ENCODE results near the gene SLC24A3. TPM values are rescaled to one million over a fixed set of nuclear protein-coding genes. Genes with fewer than 3 reads are reported as not detected.

Gene SLC24A3
- total and polyA plus RNA-seq, 11 donors, result 0.26 to 3.9 (median 0.77) TPM

GRCh38 chr20:19285436-19285835 is 73.0 kb downstream of the SLC24A3 start:
- Histone ChIP-seq H3K9me3 (no peaks in the 10 kb centered on the region), H3K36me3 (no peaks in the 10 kb centered on the region), H3K4me3 (no peak overlapping the region), H3K27me3 (no peaks in the 10 kb centered on the region), H3K27ac (peak overlapping the region in 2 of 12 donors; percentile 19 to 64), H3K4me1 (peaks cover 0 to 20% (median 0%) of the 10 kb centered on the region in 12 donors)
- WGBS, 4 donors, result 37 to 52% (median 44%) methylated on average over 2 of the region's 2 CpGs
- DNase-seq, result no peak
- TF ChIP-seq POLR2A (IDR thresholded peaks at IDR 0.05) (no peak), CTCF (IDR thresholded peaks at IDR 0.05) (no peak)
- no peak for ATAC-seq
- intact Hi-C loops (cut with DNase I), result no loop called here

- peaks cover 0 to 20% (median 0%) of the 10 kb centered on the region in 12 donors for H3K4me1 ChIP-seq
- 73 to 80% (median 75%) methylated on average over 2 of the region's 2 CpGs for WGBS, 4 donors
Observed at GRCh38 chr20:19288061-19288460, 75.6 kb downstream of the SLC24A3 start.

GRCh38 chr20:19288636-19289035 is 76.2 kb downstream of the SLC24A3 start:
- ATAC-seq, result no peak
- intact Hi-C loops (cut with DNase I), result no loop called here
- Histone ChIP-seq H3K36me3 (no peaks in the 10 kb centered on the region), H3K27me3 (no peaks in the 10 kb centered on the region), H3K4me1 (peaks cover 0 to 20% (median 0%) of the 10 kb centered on the region in 12 donors), H3K27ac (no peak overlapping the region), H3K9me3 (no peaks in the 10 kb centered on the region), H3K4me3 (no peak overlapping the region)
- no peak for DNase-seq
- TF ChIP-seq POLR2A (IDR thresholded peaks at IDR 0.05) (no peak), CTCF (IDR thresholded peaks at IDR 0.05) (no peak)
- WGBS, 4 donors, result 70 to 78% (median 74%) methylated on average over 3 of the region's 3 CpGs

More at GRCh38 chr20:19288061-19288460, 75.6 kb downstream of the SLC24A3 start:
- TF ChIP-seq CTCF (IDR thresholded peaks at IDR 0.05) (no peak), POLR2A (IDR thresholded peaks at IDR 0.05) (no peak)
- intact Hi-C loops (cut with DNase I), result no loop called here
- DNase-seq (no peak), ATAC-seq (no peak)
- no peaks in the 10 kb centered on the region for H3K9me3 ChIP-seq
- no peak overlapping the region for H3K4me3 ChIP-seq
- H3K36me3 ChIP-seq, result no peaks in the 10 kb centered on the region
- no peak overlapping the region for H3K27ac ChIP-seq
- no peaks in the 10 kb centered on the region for H3K27me3 ChIP-seq

- TF ChIP-seq POLR2A (IDR thresholded peaks at IDR 0.05) (no peak), CTCF (IDR thresholded peaks at IDR 0.05) (no peak)
- intact Hi-C loops (cut with DNase I), result no loop called here
- H3K36me3 ChIP-seq, result no peaks in the 10 kb centered on the region
- no peaks in the 10 kb centered on the region for H3K27me3 ChIP-seq
- H3K4me3 ChIP-seq, result no peak overlapping the region
- peaks cover 0 to 17% (median 0%) of the 10 kb centered on the region in 12 donors for H3K4me1 ChIP-seq
- peaks cover 0 to 1% (median 0%) of the 10 kb centered on the region in 12 donors for H3K9me3 ChIP-seq
- H3K27ac ChIP-seq, result no peak overlapping the region
- DNase-seq, result no peak
- 86 to 96% (median 91%) methylated on average over 3 to 4 of the region's 4 CpGs for WGBS, 4 donors
- ATAC-seq, result no peak
Observed at GRCh38 chr20:19289451-19289850, 77.0 kb downstream of the SLC24A3 start.

Data from heart left ventricle (tissue), 16 donors.